HG03469 (cell line): ENCODE results near the gene PRICKLE3.
"Not testable (repeated sequence)": the region's sequence is repeated elsewhere in the genome, so short reads cannot be mapped to it uniquely, and the experiment has no call there.

Experiments
- ATAC-seq: cut with Tn5 transposase; IDR thresholded peaks from one replicate; pipeline ENCODE4 v1.9.1; 2021; ENCODE audit warnings: mild to moderate bottlenecking, moderate library complexity, moderate number of reproducible peaks; ENCODE audit not compliant: unreplicated experiment

Gene PRICKLE3

DNA sequence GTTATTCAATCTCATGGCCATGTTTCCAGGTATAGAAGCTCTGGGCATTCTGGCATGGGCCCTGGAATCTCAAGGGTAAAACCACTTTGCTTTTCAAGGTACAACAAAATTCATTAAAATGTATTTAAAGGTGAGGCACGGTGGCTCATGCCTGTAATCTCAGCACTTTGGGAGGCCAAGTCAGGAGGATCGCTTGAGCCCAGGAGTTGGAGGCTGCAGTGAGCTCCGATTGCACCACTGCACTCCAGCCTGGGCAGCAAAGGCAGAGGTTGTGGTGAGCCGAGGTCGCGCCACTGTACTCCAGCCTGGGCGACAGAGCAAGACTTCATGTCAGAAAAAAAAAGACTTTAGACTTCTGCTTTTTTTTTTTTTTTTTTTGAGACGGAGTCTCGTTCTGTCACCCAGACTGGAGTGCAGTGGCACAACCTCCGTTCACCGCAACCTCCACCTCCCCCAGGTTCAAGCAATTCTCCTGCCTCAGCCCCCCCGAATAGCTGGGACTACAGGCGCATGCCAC, 58.4 kb downstream of the PRICKLE3 start:
- ATAC-seq, result not testable (repeated sequence)
